Activated CD8-positive, alpha-beta T cell treated with anti-CD3 and anti-CD28 coated beads for 36 hours (primary cell): ENCODE measurements around the gene SUSD6. TPM values are rescaled to one million over a fixed set of nuclear protein-coding genes. Genes with fewer than 3 reads are reported as not detected.
"Not testable (repeated sequence)": the region's sequence is repeated elsewhere in the genome, so short reads cannot be mapped to it uniquely, and the experiment has no call there.

Experiments
- ATAC-seq: fragments of 200-7000 bp; cut with Tn5 transposase; one replicate; pipeline ENCODE4 v1.10.0; 2021; ENCODE audit warnings: mild to moderate bottlenecking, moderate library complexity
- CTCF ChIA-PET: fragments of 350-600 bp; sonication (Branson Sonifier 250); formaldehyde crosslinking; loops from one replicate; lab custom pipeline; 2021; ENCODE audit warnings: antibody characterized with exemption; lab: Charles Lee
- POLR2A ChIA-PET: fragments of 350-600 bp; sonication (Branson Sonifier 250); formaldehyde crosslinking; loops from one replicate; lab custom pipeline; 2021; ENCODE audit warnings: antibody characterized with exemption; lab: Charles Lee
- DNase-seq: peaks from one replicate; pipeline ENCODE4 v3.0.0-alpha.2; 2020
- H3K27ac Mint-ChIP-seq: one replicate; pipeline ENCODE4 v1.8.0; 2021; ENCODE audit warnings: mild to moderate bottlenecking, mixed read lengths
- H3K27me3 Mint-ChIP-seq: one replicate; pipeline ENCODE4 v1.8.0; 2021; ENCODE audit warnings: mixed read lengths
- H3K36me3 Mint-ChIP-seq: one replicate; pipeline ENCODE4 v1.8.0; 2021; ENCODE audit warnings: low read depth, mixed read lengths
- H3K4me1 Mint-ChIP-seq: one replicate; pipeline ENCODE4 v1.8.0; 2021; ENCODE audit warnings: low read depth, mixed read lengths
- H3K4me3 Mint-ChIP-seq: one replicate; pipeline ENCODE4 v1.8.0; 2021; ENCODE audit warnings: mild to moderate bottlenecking, moderate library complexity, mixed read lengths
- H3K9me3 Mint-ChIP-seq: one replicate; pipeline ENCODE4 v1.8.0; 2021; ENCODE audit warnings: mixed read lengths
- CTCF ChIP-seq: fragments of 200-600 bp; IDR thresholded peaks from one replicate; pipeline ENCODE4 v1.8.0; 2022; ENCODE audit warnings: antibody characterized with exemption, mild to moderate bottlenecking
- intact Hi-C: fragments of 100-400 bp; cut with micrococcal nuclease; formaldehyde crosslinking; loops from one replicate; pipeline ENCODE4 v1.10.0; 2022
- total RNA-seq, 2 experiments: library from RNA; stranded (reverse); gene quantifications; one replicate each; pipeline ENCODE4 v1.2.3, GENCODE V29; 2021

The SUSD6 gene
- total RNA-seq, 2 experiments from 2014 or later = 35.7 to 36.2 TPM

GRCh38 chr14:69716478-69717187 is 105.2 kb downstream of the SUSD6 start:
- ATAC-seq (peak; percentile 82), DNase-seq (peak; percentile 82)
- H3K9me3 Mint-ChIP-seq = no peaks in the 10 kb centered on the region
- CTCF ChIA-PET = interaction anchor here (0.9 to 3.4 kb wide), 6 partner anchors 9 to 132 kb away, joined by 3 to 21 read pairs (median 4); no protein-coding TSS in a partner anchor
- H3K36me3 Mint-ChIP-seq = peaks cover 27% of the 10 kb centered on the region
- H3K27me3 Mint-ChIP-seq = no peaks in the 10 kb centered on the region
- H3K27ac Mint-ChIP-seq = peak overlapping the region; percentile 77
- no peak overlapping the region for H3K4me3 Mint-ChIP-seq
- no peak for TF ChIP-seq CTCF
- POLR2A ChIA-PET = interaction anchor here (0.7 to 1.2 kb wide), 5 partner anchors 42 to 104 kb away, joined by 3 read pairs; partner anchors contain the start of gene SRSF5
- intact Hi-C loops = loop anchor here (5.0 kb wide), 1 partner anchor 39 kb away; no protein-coding TSS in a partner anchor
- H3K4me1 Mint-ChIP-seq = peaks cover 32% of the 10 kb centered on the region

- ATAC-seq, DNase-seq, H3K27ac Mint-ChIP-seq, H3K9me3 Mint-ChIP-seq, H3K27me3 Mint-ChIP-seq, H3K4me3 Mint-ChIP-seq: not testable (repeated sequence)
- intact Hi-C loops = loop anchor here (5.0 kb wide), 1 partner anchor 41 kb away; no protein-coding TSS in a partner anchor
- peaks cover 19% of the 10 kb centered on the region for H3K4me1 Mint-ChIP-seq
- H3K36me3 Mint-ChIP-seq = peaks cover 14% of the 10 kb centered on the region
- CTCF ChIA-PET = interaction anchor here (1.0 to 3.4 kb wide), 5 partner anchors 9 to 133 kb away, joined by 3 to 21 read pairs (median 10); no protein-coding TSS in a partner anchor
- POLR2A ChIA-PET = interaction anchor here (0.9 kb wide), 1 partner anchor 73 kb away, joined by 3 read pairs; no protein-coding TSS in a partner anchor
These were observed 107.2 kb downstream of the SUSD6 start for GRCh38 chr14:69718614-69719013.

GRCh38 chr14:69719501-69719951 is 108.1 kb downstream of the SUSD6 start:
- DNase-seq (no peak), ATAC-seq (no peak)
- peaks cover 19% of the 10 kb centered on the region for H3K4me1 Mint-ChIP-seq
- peaks cover 11% of the 10 kb centered on the region for H3K36me3 Mint-ChIP-seq
- H3K9me3 Mint-ChIP-seq = no peaks in the 10 kb centered on the region
- CTCF ChIA-PET = interaction anchor here (0.8 to 3.2 kb wide), 5 partner anchors 47 to 145 kb away, joined by 3 to 12 read pairs (median 4); partner anchors contain the start of genes CCDC177 and SRSF5
- POLR2A ChIA-PET = interaction anchor here (0.6 to 1.0 kb wide), 2 partner anchors 114 to 281 kb away, joined by 3 read pairs; no protein-coding TSS in a partner anchor
- no peak for TF ChIP-seq CTCF
- no peak overlapping the region for H3K4me3 Mint-ChIP-seq
- no peaks in the 10 kb centered on the region for H3K27me3 Mint-ChIP-seq
- intact Hi-C loops = loop anchor here (5.0 kb wide), 1 partner anchor 42 kb away; no protein-coding TSS in a partner anchor
- H3K27ac Mint-ChIP-seq = no peak overlapping the region

DNA sequence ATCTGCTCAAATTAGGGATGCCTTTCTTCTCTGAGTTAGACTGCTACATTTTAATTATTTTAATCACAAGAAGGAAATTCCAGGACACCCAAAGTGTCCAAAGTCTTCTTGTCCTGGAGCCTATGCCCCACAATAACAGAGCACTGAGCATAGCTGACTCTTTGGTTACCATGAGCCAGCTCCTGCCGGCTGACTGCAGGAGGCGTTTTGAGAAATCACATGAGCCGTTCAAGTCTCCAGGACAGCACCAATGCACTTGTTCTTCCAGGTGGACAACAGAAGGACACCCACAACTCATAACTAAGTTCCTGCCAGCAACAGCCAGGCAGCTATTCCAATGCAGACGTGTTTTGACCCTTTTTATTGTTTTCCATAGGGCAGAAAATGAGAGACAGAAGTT is 109.5 kb downstream of the SUSD6 start:
- no peak for ATAC-seq
- intact Hi-C loops = no loop called here
- DNase-seq = no peak
- H3K27me3 Mint-ChIP-seq = peaks cover 3% of the 10 kb centered on the region
- H3K4me3 Mint-ChIP-seq = no peak overlapping the region
- no peak overlapping the region for H3K27ac Mint-ChIP-seq
- H3K4me1 Mint-ChIP-seq = peaks cover 18% of the 10 kb centered on the region
- POLR2A ChIA-PET = interaction anchor here (0.6 to 0.7 kb wide), 2 partner anchors 66 to 452 kb away, joined by 3 read pairs; no protein-coding TSS in a partner anchor
- peaks cover 6% of the 10 kb centered on the region for H3K36me3 Mint-ChIP-seq
- TF ChIP-seq CTCF = no peak
- CTCF ChIA-PET = interaction anchor here (0.8 to 1.4 kb wide), 5 partner anchors 10 to 307 kb away, joined by 3 to 4 read pairs (median 3); partner anchors contain the start of gene CCDC177
- no peaks in the 10 kb centered on the region for H3K9me3 Mint-ChIP-seq

- DNase-seq (peak; percentile 82), ATAC-seq (peak; percentile 86)
- H3K36me3 Mint-ChIP-seq = no peaks in the 10 kb centered on the region
- H3K4me3 Mint-ChIP-seq = peak overlapping the region; percentile 51
- ChIA-PET POLR2A (interaction anchor here (0.7 to 1.0 kb wide), 3 partner anchors 115 to 164 kb away, joined by 3 to 5 read pairs (median 5); no protein-coding TSS in a partner anchor), CTCF (interaction anchor here (0.6 to 3.1 kb wide), 52 partner anchors 10 to 154 kb away, joined by 3 to 61 read pairs (median 4); partner anchors contain the start of genes CCDC177, SRSF5 and SUSD6)
- H3K4me1 Mint-ChIP-seq = peaks cover 10% of the 10 kb centered on the region
- peak overlapping the region; percentile 40 for H3K27ac Mint-ChIP-seq
- no peaks in the 10 kb centered on the region for H3K9me3 Mint-ChIP-seq
- intact Hi-C loops = loop anchor here (2.0 kb wide), 2 partner anchors 124 to 142 kb away; no protein-coding TSS in a partner anchor
- TF ChIP-seq CTCF = peak; percentile 97
- H3K27me3 Mint-ChIP-seq = peaks cover 4% of the 10 kb centered on the region
These were observed 115.5 kb downstream of the SUSD6 start for GRCh38 chr14:69726761-69727511.
